A549 (cell line): ENCODE measurements around the gene DNAAF6. TPM values are rescaled to one million over a fixed set of nuclear protein-coding genes. Genes with fewer than 3 reads are reported as not detected.

ENCODE experiments used
- ATAC-seq, 2 experiments: fragments of 200-7000 bp in 1 of 2; fragments of >200 bp in 1 of 2; cut with Nextera tagmentation in 1 of 2; cut with Tn5 transposase in 1 of 2; 3 replicates each; pipeline versions ENCODE4 v1.8.0 to v1.9.1; 2018 to 2020; ENCODE audit warnings: mild to moderate bottlenecking in 1 of 2, moderate library complexity in 1 of 2
- CTCF ChIA-PET: fragments of 300-600 bp; sonication (Branson Sonifier 250); formaldehyde crosslinking; extraction: SDS; loops from one replicate; lab custom pipeline; 2021; ENCODE audit warnings: antibody characterized with exemption, inconsistent platforms; lab: Yijun Ruan, JAX
- POLR2A ChIA-PET: fragments of 350-600 bp; formaldehyde crosslinking; extraction: SDS; loops from one replicate; lab custom pipeline; 2021; ENCODE audit warnings: antibody characterized with exemption, inconsistent platforms; lab: Yijun Ruan, JAX
- DNase-seq, 2 experiments: peaks; one replicate each; pipeline versions ENCODE4 v3.0.0 to v3.0.0-alpha.2; 2011 to 2016; ENCODE audit warnings: low read depth in 1 of 2, low spot score in 1 of 2
- FAIRE-seq: peaks from 2 replicates; lab custom pipeline; 2011; peaks lifted over from hg19 to GRCh38; lab: Jason Lieb, UNC
- H3K27ac ChIP-seq, 2 experiments: fragments of >200 bp; sonication (Bioruptor Twin); formaldehyde crosslinking; 3 replicates each; pipeline ENCODE4 v1.5.1; 2016 to 2017
- H3K4me1 ChIP-seq: fragments of >200 bp; sonication (Bioruptor Twin); formaldehyde crosslinking; 3 replicates; pipeline ENCODE4 v1.6.1; 2016
- H3K4me2 ChIP-seq: fragments of >200 bp; sonication (Bioruptor Twin); formaldehyde crosslinking; 3 replicates; pipeline ENCODE4 v1.6.1; 2016
- H3K4me3 ChIP-seq: fragments of >200 bp; sonication (Bioruptor Twin); formaldehyde crosslinking; 3 replicates; pipeline ENCODE4 v1.5.1; 2016
- H3K9me3 ChIP-seq: fragments of >200 bp; sonication (Bioruptor Twin); formaldehyde crosslinking; 3 replicates; pipeline ENCODE4 v1.6.1; 2016
- CEBPB ChIP-seq, 2 experiments: fragments of >200 bp in 1 of 2; sonication (Bioruptor Twin) in 1 of 2; formaldehyde crosslinking in 1 of 2; IDR thresholded peaks; 2 replicates each; pipeline ENCODE4 v1.6.1; 2012 to 2016
- EP300 ChIP-seq, 2 experiments: fragments of >200 bp; sonication (Bioruptor Twin); formaldehyde crosslinking; IDR thresholded peaks; 2 replicates in 1 of 2; 3 replicates in 1 of 2; pipeline ENCODE4 v1.6.1; 2016 to 2017
- FOSL2 ChIP-seq, 2 experiments: fragments of 450-650 bp in 1 of 2; fragments of >200 bp in 1 of 2; sonication (Bioruptor Twin) in 1 of 2; formaldehyde crosslinking; IDR thresholded peaks; 2 replicates each; pipeline versions ENCODE4 v1.5.0 to v1.6.1; 2016 to 2020; ENCODE audit warnings: mild to moderate bottlenecking in 1 of 2, moderate library complexity in 1 of 2
- FOXS1 ChIP-seq: fragments of 250-450 bp; sonication (Bioruptor Pico); IDR thresholded peaks from 2 replicates; pipeline ENCODE4 v1.5.0; 2020; ENCODE audit warnings: mild to moderate bottlenecking, moderate library complexity
- GATA3 ChIP-seq: IDR thresholded peaks from 2 replicates; pipeline ENCODE4 v1.6.1; 2012; ENCODE audit warnings: borderline replicate concordance
- HDAC2 ChIP-seq: fragments of 200-600 bp; sonication (generic); IDR thresholded peaks from 2 replicates; pipeline ENCODE4 v1.6.1; 2016
- HOXB13 ChIP-seq: fragments of 250-450 bp; sonication (Bioruptor Pico); IDR thresholded peaks from 2 replicates; pipeline ENCODE4 v1.5.0; 2020; ENCODE audit warnings: low read depth, mild to moderate bottlenecking, moderate library complexity
- JUN ChIP-seq, 2 experiments: fragments of >200 bp; sonication (Bioruptor Twin); formaldehyde crosslinking; IDR thresholded peaks; 2 replicates in 1 of 2; 3 replicates in 1 of 2; pipeline ENCODE4 v1.6.1; 2016 to 2017
- JUNB ChIP-seq: fragments of >200 bp; sonication (Bioruptor Twin); formaldehyde crosslinking; IDR thresholded peaks from 2 replicates; pipeline ENCODE4 v1.6.1; 2016
- NFE2L2 ChIP-seq: fragments of 150-350 bp; conservative IDR thresholded peaks from 2 replicates; pipeline ENCODE4 v1.6.1; 2014; ENCODE audit warnings: low read length
- NPAS2 ChIP-seq: fragments of 250-450 bp; sonication (Bioruptor Pico); IDR thresholded peaks from 2 replicates; pipeline ENCODE4 v1.8.0; 2022; ENCODE audit warnings: mild to moderate bottlenecking, moderate library complexity, borderline replicate concordance
- NR3C1 ChIP-seq: fragments of >200 bp; sonication (Bioruptor Twin); formaldehyde crosslinking; IDR thresholded peaks from 3 replicates; pipeline ENCODE4 v1.6.1; 2017
- PHF8 ChIP-seq: fragments of 200-600 bp; sonication (generic); IDR thresholded peaks from 2 replicates; pipeline ENCODE4 v1.6.1; 2016; ENCODE audit warnings: low read depth, mild to moderate bottlenecking, antibody characterized with exemption, moderate library complexity, borderline replicate concordance
- POLR2A ChIP-seq: IDR thresholded peaks from 2 replicates; pipeline ENCODE4 v1.6.1; 2012; ENCODE audit warnings: mild to moderate bottlenecking, low read length
- POLR2AphosphoS2 ChIP-seq: conservative IDR thresholded peaks from 2 replicates; pipeline ENCODE4 v1.6.1; 2012; ENCODE audit warnings: low read length, improper control_type of control experiment, inconsistent platforms
- RARB ChIP-seq: fragments of 250-450 bp; sonication (Bioruptor Pico); IDR thresholded peaks from 2 replicates; pipeline ENCODE4 v1.8.0; 2021; ENCODE audit warnings: mild to moderate bottlenecking, moderate library complexity
- SREBF2 ChIP-seq: fragments of 450-650 bp; IDR thresholded peaks from 2 replicates; pipeline ENCODE4 v1.6.1; 2014; ENCODE audit warnings: mild to moderate bottlenecking, moderate library complexity
- TFCP2L1 ChIP-seq: fragments of 250-450 bp; sonication (Bioruptor Pico); IDR thresholded peaks from 2 replicates; pipeline ENCODE4 v1.5.0; 2021; ENCODE audit warnings: mild to moderate bottlenecking
- ZC3H11A ChIP-seq: fragments of 450-650 bp; IDR thresholded peaks from 2 replicates; pipeline ENCODE4 v1.6.1; 2014; ENCODE audit warnings: antibody characterized with exemption, mild to moderate bottlenecking
- ZFP36 ChIP-seq: fragments of 450-650 bp; IDR thresholded peaks from 2 replicates; pipeline ENCODE4 v1.6.1; 2014; ENCODE audit warnings: borderline replicate concordance; ENCODE audit not compliant: partially characterized antibody
- ZSCAN20 ChIP-seq: fragments of 250-450 bp; sonication (Bioruptor Pico); IDR thresholded peaks from 2 replicates; pipeline ENCODE4 v1.8.0; 2022; ENCODE audit warnings: mild to moderate bottlenecking, moderate library complexity
- WGBS: methylation state at CpG from one replicate; pipeline ENCODE4 v1.1.6; 2017; ENCODE audit errors: missing lambda C conversion rate; 5-methylcytosine and 5-hydroxymethylcytosine counted together
- polyA plus RNA-seq, 4 experiments: library from polyadenylated mRNA; depleted of rRNA in 3 of 4; stranded (reverse); fragments of >200 nt; fragmentation: RNase III in 1 of 4; extraction: RNeasy Plus Mini Kit Qiagen cat#74134 plus additional on column Dnase treatment in 1 of 4; gene quantifications; 2 replicates in 3 of 4; 3 replicates in 1 of 4; pipeline ENCODE4 v1.2.3, GENCODE V29; 2011 to 2017
- TF ChIP-seq, protein P1 (sequence below): fragments of 250-450 bp; sonication (Bioruptor Pico); IDR thresholded peaks from 2 replicates; pipeline ENCODE4 v1.5.0; 2021; ENCODE audit warnings: mild to moderate bottlenecking, moderate library complexity, borderline replicate concordance
- TF ChIP-seq, protein P2 (sequence below): fragments of 450-650 bp; IDR thresholded peaks from 2 replicates; pipeline ENCODE4 v1.6.1; 2014; ENCODE audit warnings: antibody characterized with exemption
- TF ChIP-seq, protein P3 (sequence below): fragments of >200 bp; sonication (Bioruptor Twin); formaldehyde crosslinking; IDR thresholded peaks from 2 replicates; pipeline ENCODE4 v1.6.1; 2016
- TF ChIP-seq, protein P4 (sequence below): fragments of >200 bp; sonication (Bioruptor Twin); formaldehyde crosslinking; IDR thresholded peaks from 3 replicates; pipeline ENCODE4 v1.5.1; 2016

DNAAF6 gene
- polyA plus RNA-seq, 2 of the 4 experiments (the other 2 are of a cell fraction): not detected

DNA sequence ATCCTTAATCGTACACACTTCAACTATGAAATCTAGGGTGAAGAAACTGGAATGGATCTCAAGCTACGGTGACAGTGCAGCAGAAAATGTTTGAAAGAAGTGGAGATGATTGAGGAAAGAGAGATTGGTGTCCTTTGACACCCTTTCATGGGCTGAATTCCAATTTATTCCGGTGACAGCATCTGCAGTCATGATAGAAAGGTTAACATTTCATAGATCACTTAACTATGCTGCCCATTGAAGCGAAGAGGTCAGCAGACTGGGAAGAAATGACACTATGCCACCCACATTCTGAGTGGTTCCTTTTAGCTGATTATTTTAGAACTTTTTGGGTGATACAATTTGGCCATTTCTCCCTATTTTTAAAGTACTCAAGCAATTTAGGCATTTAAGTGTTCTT is 82.3 kb downstream of the DNAAF6 start:
- H3K4me3 ChIP-seq: no peak overlapping the region
- no peak for DNase-seq
- no peaks in the 10 kb centered on the region for H3K9me3 ChIP-seq
- TF ChIP-seq POLR2A (no peak), PHF8 (no peak), NR3C1 (no peak)
- TF ChIP-seq, protein P1, sequence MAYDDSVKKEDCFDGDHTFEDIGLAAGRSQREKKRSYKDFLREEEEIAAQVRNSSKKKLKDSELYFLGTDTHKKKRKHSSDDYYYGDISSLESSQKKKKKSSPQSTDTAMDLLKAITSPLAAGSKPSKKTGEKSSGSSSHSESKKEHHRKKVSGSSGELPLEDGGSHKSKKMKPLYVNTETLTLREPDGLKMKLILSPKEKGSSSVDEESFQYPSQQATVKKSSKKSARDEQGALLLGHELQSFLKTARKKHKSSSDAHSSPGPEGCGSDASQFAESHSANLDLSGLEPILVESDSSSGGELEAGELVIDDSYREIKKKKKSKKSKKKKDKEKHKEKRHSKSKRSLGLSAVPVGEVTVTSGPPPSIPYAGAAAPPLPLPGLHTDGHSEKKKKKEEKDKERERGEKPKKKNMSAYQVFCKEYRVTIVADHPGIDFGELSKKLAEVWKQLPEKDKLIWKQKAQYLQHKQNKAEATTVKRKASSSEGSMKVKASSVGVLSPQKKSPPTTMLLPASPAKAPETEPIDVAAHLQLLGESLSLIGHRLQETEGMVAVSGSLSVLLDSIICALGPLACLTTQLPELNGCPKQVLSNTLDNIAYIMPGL (CRISPR knock-in tag): no peak
- H3K4me1 ChIP-seq: no peaks in the 10 kb centered on the region
- H3K27ac ChIP-seq: no peak overlapping the region
- ATAC-seq: no peak
- no peak overlapping the region for H3K4me2 ChIP-seq
- peak; percentile 61 for FAIRE-seq
- ChIA-PET CTCF (no interaction called here), POLR2A (no interaction called here)
- WGBS: 7% methylated on average over 4 of the region's 4 CpGs

DNA sequence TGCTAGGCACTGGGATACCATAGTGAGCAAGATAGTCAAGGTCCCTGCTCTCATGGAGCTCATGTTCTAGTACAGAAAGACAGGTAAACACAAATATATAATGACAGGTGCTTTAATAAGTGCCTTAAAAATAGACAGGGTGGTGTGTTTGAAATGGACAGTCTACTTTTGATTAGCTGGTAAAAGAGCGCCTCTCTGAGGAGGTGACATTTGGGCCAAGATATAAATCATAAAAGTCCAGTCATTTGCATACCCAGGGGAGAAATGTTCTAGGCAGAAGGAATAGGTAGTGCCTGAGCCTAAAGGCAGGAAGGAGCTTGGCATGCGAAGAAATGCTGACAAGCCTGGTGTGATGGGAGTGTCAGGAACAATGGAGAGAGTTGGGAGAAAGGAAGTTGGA is 83.6 kb downstream of the DNAAF6 start:
- Histone ChIP-seq H3K4me1 (no peaks in the 10 kb centered on the region), H3K4me3 (no peak overlapping the region), H3K27ac (no peak overlapping the region), H3K4me2 (no peak overlapping the region), H3K9me3 (no peaks in the 10 kb centered on the region)
- ATAC-seq (no peak), FAIRE-seq (peak; percentile 84), DNase-seq (no peak)
- WGBS: 51% methylated on average over 2 of the region's 2 CpGs
- POLR2A ChIA-PET: no interaction called here
- TF ChIP-seq GATA3: no peak
- TF ChIP-seq, protein P2, sequence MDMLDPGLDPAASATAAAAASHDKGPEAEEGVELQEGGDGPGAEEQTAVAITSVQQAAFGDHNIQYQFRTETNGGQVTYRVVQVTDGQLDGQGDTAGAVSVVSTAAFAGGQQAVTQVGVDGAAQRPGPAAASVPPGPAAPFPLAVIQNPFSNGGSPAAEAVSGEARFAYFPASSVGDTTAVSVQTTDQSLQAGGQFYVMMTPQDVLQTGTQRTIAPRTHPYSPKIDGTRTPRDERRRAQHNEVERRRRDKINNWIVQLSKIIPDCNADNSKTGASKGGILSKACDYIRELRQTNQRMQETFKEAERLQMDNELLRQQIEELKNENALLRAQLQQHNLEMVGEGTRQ: no peak
- TF ChIP-seq HDAC2: no peak
- TF ChIP-seq JUN (IDR thresholded peaks at IDR 0.05): no peak
- no peak for TF ChIP-seq JUNB
- TF ChIP-seq SREBF2: no peak
- CTCF ChIA-PET: interaction anchor here (0.9 to 1.4 kb wide), 2 partner anchors 14 to 18 kb away, joined by 3 to 6 read pairs; no protein-coding TSS in a partner anchor

DNA sequence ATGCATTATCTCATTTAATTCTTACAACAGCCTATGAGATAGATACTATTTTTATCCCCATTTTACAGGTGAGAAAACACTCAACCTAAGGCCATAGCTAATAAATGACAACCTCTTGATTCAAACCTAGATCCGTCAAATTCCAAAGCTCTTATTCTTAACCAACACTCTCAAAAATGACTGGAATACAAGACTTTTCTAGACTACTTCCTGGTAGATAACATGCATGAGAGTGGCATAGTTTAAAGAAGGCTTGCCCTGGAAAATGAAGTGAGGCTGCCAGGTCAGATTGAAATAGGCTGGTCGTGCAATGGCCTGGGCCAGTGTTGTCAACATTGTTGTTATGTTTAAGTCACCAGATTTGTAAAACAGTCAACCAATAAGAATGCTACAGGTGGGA is 86.6 kb downstream of the DNAAF6 start:
- no peaks in the 10 kb centered on the region for H3K4me1 ChIP-seq
- H3K9me3 ChIP-seq: no peaks in the 10 kb centered on the region
- 29% methylated on average over 2 of the region's 2 CpGs for WGBS
- CTCF ChIA-PET: no interaction called here
- ATAC-seq (no peak), DNase-seq (no peak), FAIRE-seq (peak; percentile 90)
- H3K4me3 ChIP-seq: no peak overlapping the region
- no peak overlapping the region for H3K27ac ChIP-seq
- POLR2A ChIA-PET: no interaction called here
- TF ChIP-seq TFCP2L1 (no peak), EP300 (IDR thresholded peaks at IDR 0.05) (no peak), CEBPB (IDR thresholded peaks at IDR 0.05) (no peak), ZC3H11A (no peak), RARB (CRISPR knock-in tag) (no peak), POLR2A (no peak), NFE2L2 (no peak), FOSL2 (IDR thresholded peaks at IDR 0.05) (no peak), FOSL2 (CRISPR knock-in tag; IDR thresholded peaks at IDR 0.05) (no peak), POLR2AphosphoS2 (no peak), NR3C1 (no peak), FOXS1 (CRISPR knock-in tag) (no peak), HOXB13 (no peak), ZSCAN20 (no peak), NPAS2 (CRISPR knock-in tag) (no peak), ZFP36 (no peak)
- TF ChIP-seq, protein P3, sequence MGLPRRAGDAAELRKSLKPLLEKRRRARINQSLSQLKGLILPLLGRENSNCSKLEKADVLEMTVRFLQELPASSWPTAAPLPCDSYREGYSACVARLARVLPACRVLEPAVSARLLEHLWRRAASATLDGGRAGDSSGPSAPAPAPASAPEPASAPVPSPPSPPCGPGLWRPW: no peak
- TF ChIP-seq, protein P4, sequence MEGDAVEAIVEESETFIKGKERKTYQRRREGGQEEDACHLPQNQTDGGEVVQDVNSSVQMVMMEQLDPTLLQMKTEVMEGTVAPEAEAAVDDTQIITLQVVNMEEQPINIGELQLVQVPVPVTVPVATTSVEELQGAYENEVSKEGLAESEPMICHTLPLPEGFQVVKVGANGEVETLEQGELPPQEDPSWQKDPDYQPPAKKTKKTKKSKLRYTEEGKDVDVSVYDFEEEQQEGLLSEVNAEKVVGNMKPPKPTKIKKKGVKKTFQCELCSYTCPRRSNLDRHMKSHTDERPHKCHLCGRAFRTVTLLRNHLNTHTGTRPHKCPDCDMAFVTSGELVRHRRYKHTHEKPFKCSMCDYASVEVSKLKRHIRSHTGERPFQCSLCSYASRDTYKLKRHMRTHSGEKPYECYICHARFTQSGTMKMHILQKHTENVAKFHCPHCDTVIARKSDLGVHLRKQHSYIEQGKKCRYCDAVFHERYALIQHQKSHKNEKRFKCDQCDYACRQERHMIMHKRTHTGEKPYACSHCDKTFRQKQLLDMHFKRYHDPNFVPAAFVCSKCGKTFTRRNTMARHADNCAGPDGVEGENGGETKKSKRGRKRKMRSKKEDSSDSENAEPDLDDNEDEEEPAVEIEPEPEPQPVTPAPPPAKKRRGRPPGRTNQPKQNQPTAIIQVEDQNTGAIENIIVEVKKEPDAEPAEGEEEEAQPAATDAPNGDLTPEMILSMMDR: no peak
- no peak overlapping the region for H3K4me2 ChIP-seq
